Mesenchymal stem cell (in vitro differentiated cells and primary cell): Measurements from ENCODE around the gene ICA1.

Experiments
- DNase-seq: peaks from one replicate; pipeline ENCODE4 v3.0.0-alpha.2; 2013
- H2AFZ ChIP-seq: one replicate; pipeline ENCODE4 v1.6.1; 2013; ENCODE audit warnings: low read depth, mild to moderate bottlenecking, control low read depth, inconsistent platforms, low read length, moderate library complexity
- H2AK5ac ChIP-seq: 2 replicates; pipeline ENCODE4 v1.6.1; 2013; ENCODE audit warnings: low read length, moderate library complexity, mild to moderate bottlenecking, inconsistent platforms; ENCODE audit not compliant: severe bottlenecking
- H2BK120ac ChIP-seq: one replicate; pipeline ENCODE4 v1.6.1; 2013; ENCODE audit warnings: low read depth, mild to moderate bottlenecking, inconsistent platforms, low read length, moderate library complexity
- H2BK12ac ChIP-seq, 2 experiments: one replicate each; pipeline ENCODE4 v1.6.1; 2013; ENCODE audit warnings: inconsistent platforms in 2 of 2, low read length in 2 of 2, mild to moderate bottlenecking in 2 of 2, moderate library complexity in 2 of 2, control low read depth in 1 of 2
- H2BK15ac ChIP-seq: one replicate; pipeline ENCODE4 v1.6.1; 2013; ENCODE audit warnings: mild to moderate bottlenecking, low read depth, inconsistent platforms; ENCODE audit not compliant: poor library complexity, severe bottlenecking
- H2BK5ac ChIP-seq: 2 replicates; pipeline ENCODE4 v1.6.1; 2013; ENCODE audit warnings: low read depth, mild to moderate bottlenecking, low read length, control low read depth, inconsistent platforms; ENCODE audit not compliant: poor library complexity, severe bottlenecking
- H3K14ac ChIP-seq, 2 experiments: one replicate each; pipeline ENCODE4 v1.6.1; 2013; ENCODE audit warnings: inconsistent platforms in 2 of 2, low read length in 2 of 2, control low read depth in 1 of 2, mild to moderate bottlenecking in 1 of 2, moderate library complexity in 1 of 2
- H3K18ac ChIP-seq, 2 experiments: one replicate each; pipeline ENCODE4 v1.6.1; 2013; ENCODE audit warnings: inconsistent platforms in 2 of 2, low read length in 2 of 2, control low read depth in 1 of 2, low read depth in 1 of 2, mild to moderate bottlenecking in 1 of 2
- H3K23ac ChIP-seq, 2 experiments: one replicate each; pipeline ENCODE4 v1.6.1; 2013; ENCODE audit warnings: inconsistent platforms in 2 of 2, low read length in 2 of 2, mild to moderate bottlenecking in 2 of 2, moderate library complexity in 2 of 2, control low read depth in 1 of 2
- H3K27ac ChIP-seq: 2 replicates; pipeline ENCODE4 v1.5.1; 2013; ENCODE audit warnings: mild to moderate bottlenecking, moderate library complexity, low read length, control low read depth, inconsistent platforms; ENCODE audit not compliant: poor library complexity, severe bottlenecking
- H3K27me3 ChIP-seq, 2 experiments: 2 replicates each; pipeline versions ENCODE4 v1.6.1 to v1.7.0; 2013; ENCODE audit warnings: low read length in 2 of 2, mild to moderate bottlenecking in 2 of 2, moderate library complexity in 2 of 2, control low read depth in 1 of 2, inconsistent platforms in 1 of 2; ENCODE audit not compliant: control insufficient read depth in 1 of 2, insufficient read depth in 1 of 2
- H3K36me3 ChIP-seq, 2 experiments: 2 replicates each; pipeline versions ENCODE4 v1.6.1 to v1.7.0; 2013; ENCODE audit warnings: low read length in 2 of 2, control low read depth in 1 of 2, inconsistent platforms in 1 of 2, low read depth in 1 of 2, mild to moderate bottlenecking in 1 of 2; ENCODE audit not compliant: insufficient read depth in 2 of 2, control insufficient read depth in 1 of 2
- H3K4ac ChIP-seq, 2 experiments: one replicate each; pipeline ENCODE4 v1.6.1; 2013; ENCODE audit warnings: inconsistent platforms in 2 of 2, low read length in 2 of 2, mild to moderate bottlenecking in 2 of 2, moderate library complexity in 2 of 2, control low read depth in 1 of 2, low read depth in 1 of 2
- H3K4me1 ChIP-seq: 2 replicates; pipeline ENCODE4 v1.6.1; 2013; ENCODE audit warnings: low read depth, low read length, control low read depth; ENCODE audit not compliant: control insufficient read depth, insufficient read depth
- H3K4me2 ChIP-seq: 2 replicates; pipeline ENCODE4 v1.6.1; 2013; ENCODE audit warnings: low read length, mild to moderate bottlenecking, inconsistent platforms; ENCODE audit not compliant: poor library complexity, severe bottlenecking
- H3K4me3 ChIP-seq, 2 experiments: 2 replicates each; pipeline versions ENCODE4 v1.5.1 to v1.7.0; 2013; ENCODE audit warnings: low read length in 2 of 2, mild to moderate bottlenecking in 2 of 2, control low read depth in 1 of 2, low read depth in 1 of 2; ENCODE audit not compliant: insufficient read depth in 1 of 2
- H3K79me1 ChIP-seq: replicated peaks from 2 replicates; pipeline ENCODE4 v1.6.1; 2013; ENCODE audit warnings: mild to moderate bottlenecking, control low read depth, low read length, inconsistent platforms; ENCODE audit not compliant: poor library complexity, severe bottlenecking
- H3K9ac ChIP-seq: 2 replicates; pipeline ENCODE4 v1.7.0; 2013; ENCODE audit warnings: mild to moderate bottlenecking, low read length, moderate library complexity
- H3K9me3 ChIP-seq: 2 replicates; pipeline ENCODE4 v1.7.0; 2013; ENCODE audit warnings: mild to moderate bottlenecking, low read length; ENCODE audit not compliant: control insufficient read depth
- H4K8ac ChIP-seq: one replicate; pipeline ENCODE4 v1.6.1; 2013; ENCODE audit warnings: inconsistent platforms, mild to moderate bottlenecking, low read length, moderate library complexity
- H4K91ac ChIP-seq: one replicate; pipeline ENCODE4 v1.6.1; 2013; ENCODE audit warnings: mild to moderate bottlenecking, low read length, inconsistent platforms
- WGBS: methylation state at CpG from one replicate; pipeline ENCODE4 v1.1.7; 2013; ENCODE audit warnings: mixed read lengths; 5-methylcytosine and 5-hydroxymethylcytosine counted together

ICA1 gene

GRCh38 chr7:8284606-8285005 lies 22.6 kb upstream of the ICA1 start:
- WGBS: no CpG with 5 or more reads among the region's 1 CpG
- no peaks in the 10 kb centered on the region for H3K4me1 ChIP-seq

GRCh38 chr7:8283968-8284367 lies 22.0 kb upstream of the ICA1 start:
- Histone ChIP-seq H4K8ac (no peak overlapping the region), H3K4ac (no peak overlapping the region), H3K9ac (no peak overlapping the region), H3K4me2 (no peak overlapping the region), H2BK12ac (no peak overlapping the region), H3K79me1 (no peaks in the 10 kb centered on the region), H2BK5ac (no peak overlapping the region), H2BK15ac (no peak overlapping the region), H3K27me3 (no peaks in the 10 kb centered on the region), H3K4me1 (no peaks in the 10 kb centered on the region), H3K36me3 (no peaks in the 10 kb centered on the region), H3K4me3 (no peak overlapping the region), H3K14ac (no peak overlapping the region), H3K9me3 (no peaks in the 10 kb centered on the region), H2AK5ac (no peak overlapping the region), H2BK120ac (no peak overlapping the region), H3K27ac (no peak overlapping the region), H3K23ac (no peak overlapping the region), H2AFZ (no peak overlapping the region), H4K91ac (no peak overlapping the region), H3K18ac (no peak overlapping the region)
- 88% methylated on average over 2 of the region's 2 CpGs for WGBS
- DNase-seq: no peak

More at GRCh38 chr7:8284606-8285005, 22.6 kb upstream of the ICA1 start:
- H3K79me1 ChIP-seq: no peaks in the 10 kb centered on the region
- H2BK15ac ChIP-seq: no peak overlapping the region
- no peak overlapping the region for H4K8ac ChIP-seq
- H2BK12ac ChIP-seq: no peak overlapping the region
- H3K36me3 ChIP-seq: no peaks in the 10 kb centered on the region
- H3K9me3 ChIP-seq: no peaks in the 10 kb centered on the region
- no peak overlapping the region for H3K4ac ChIP-seq
- H2BK5ac ChIP-seq: no peak overlapping the region
- no peak overlapping the region for H2AFZ ChIP-seq
- H3K4me2 ChIP-seq: no peak overlapping the region
- no peak overlapping the region for H3K9ac ChIP-seq
- H3K27me3 ChIP-seq: no peaks in the 10 kb centered on the region
- no peak overlapping the region for H2BK120ac ChIP-seq
- H3K23ac ChIP-seq: no peak overlapping the region
- no peak overlapping the region for H4K91ac ChIP-seq
- H3K14ac ChIP-seq: no peak overlapping the region
- H2AK5ac ChIP-seq: no peak overlapping the region
- no peak for DNase-seq
- H3K18ac ChIP-seq: no peak overlapping the region
- no peak overlapping the region for H3K4me3 ChIP-seq
- H3K27ac ChIP-seq: no peak overlapping the region

GRCh38 chr7:8282871-8283270 lies 20.9 kb upstream of the ICA1 start:
- no peak overlapping the region for H2AK5ac ChIP-seq
- H3K4me2 ChIP-seq: no peak overlapping the region
- no peak overlapping the region for H4K8ac ChIP-seq
- H3K79me1 ChIP-seq: no peaks in the 10 kb centered on the region
- no peak overlapping the region for H2BK120ac ChIP-seq
- H3K9ac ChIP-seq: no peak overlapping the region
- no peaks in the 10 kb centered on the region for H3K4me1 ChIP-seq
- H2BK12ac ChIP-seq: no peak overlapping the region
- 88% methylated on average over 2 of the region's 2 CpGs for WGBS
- H3K23ac ChIP-seq: no peak overlapping the region
- H3K4ac ChIP-seq: no peak overlapping the region
- no peaks in the 10 kb centered on the region for H3K36me3 ChIP-seq
- H3K9me3 ChIP-seq: no peaks in the 10 kb centered on the region
- no peak for DNase-seq
- H3K14ac ChIP-seq: no peak overlapping the region
- H4K91ac ChIP-seq: no peak overlapping the region
- H2BK5ac ChIP-seq: no peak overlapping the region
- no peak overlapping the region for H3K18ac ChIP-seq
- H2AFZ ChIP-seq: no peak overlapping the region
- H3K27ac ChIP-seq: no peak overlapping the region
- no peak overlapping the region for H2BK15ac ChIP-seq
- H3K27me3 ChIP-seq: no peaks in the 10 kb centered on the region
- H3K4me3 ChIP-seq: no peak overlapping the region

- no peak overlapping the region for H2AK5ac ChIP-seq
- H3K23ac ChIP-seq: no peak overlapping the region
- no peak overlapping the region for H3K4me2 ChIP-seq
- H3K9ac ChIP-seq: no peak overlapping the region
- no peak overlapping the region for H3K4ac ChIP-seq
- no peak overlapping the region for H2BK5ac ChIP-seq
- no peak overlapping the region for H2AFZ ChIP-seq
- no peak overlapping the region for H2BK12ac ChIP-seq
- H3K18ac ChIP-seq: no peak overlapping the region
- no peaks in the 10 kb centered on the region for H3K79me1 ChIP-seq
- DNase-seq: no peak
- H3K9me3 ChIP-seq: no peaks in the 10 kb centered on the region
- no peak overlapping the region for H2BK15ac ChIP-seq
- H4K91ac ChIP-seq: no peak overlapping the region
- no peak overlapping the region for H3K4me3 ChIP-seq
- no peaks in the 10 kb centered on the region for H3K36me3 ChIP-seq
- H2BK120ac ChIP-seq: no peak overlapping the region
- H3K27me3 ChIP-seq: no peaks in the 10 kb centered on the region
- no peak overlapping the region for H3K14ac ChIP-seq
- 82% methylated on average over 3 of the region's 3 CpGs for WGBS
- no peak overlapping the region for H4K8ac ChIP-seq
- H3K4me1 ChIP-seq: no peaks in the 10 kb centered on the region
- no peak overlapping the region for H3K27ac ChIP-seq
Observed at GRCh38 chr7:8282162-8282561, 20.2 kb upstream of the ICA1 start.
